GM18858 (cell line): ENCODE data around the gene JADE1.

Source experiments
- ATAC-seq: cut with Tn5 transposase; IDR thresholded peaks from one replicate; pipeline ENCODE4 v1.9.1; 2021; ENCODE audit not compliant: unreplicated experiment

Gene JADE1

DNA sequence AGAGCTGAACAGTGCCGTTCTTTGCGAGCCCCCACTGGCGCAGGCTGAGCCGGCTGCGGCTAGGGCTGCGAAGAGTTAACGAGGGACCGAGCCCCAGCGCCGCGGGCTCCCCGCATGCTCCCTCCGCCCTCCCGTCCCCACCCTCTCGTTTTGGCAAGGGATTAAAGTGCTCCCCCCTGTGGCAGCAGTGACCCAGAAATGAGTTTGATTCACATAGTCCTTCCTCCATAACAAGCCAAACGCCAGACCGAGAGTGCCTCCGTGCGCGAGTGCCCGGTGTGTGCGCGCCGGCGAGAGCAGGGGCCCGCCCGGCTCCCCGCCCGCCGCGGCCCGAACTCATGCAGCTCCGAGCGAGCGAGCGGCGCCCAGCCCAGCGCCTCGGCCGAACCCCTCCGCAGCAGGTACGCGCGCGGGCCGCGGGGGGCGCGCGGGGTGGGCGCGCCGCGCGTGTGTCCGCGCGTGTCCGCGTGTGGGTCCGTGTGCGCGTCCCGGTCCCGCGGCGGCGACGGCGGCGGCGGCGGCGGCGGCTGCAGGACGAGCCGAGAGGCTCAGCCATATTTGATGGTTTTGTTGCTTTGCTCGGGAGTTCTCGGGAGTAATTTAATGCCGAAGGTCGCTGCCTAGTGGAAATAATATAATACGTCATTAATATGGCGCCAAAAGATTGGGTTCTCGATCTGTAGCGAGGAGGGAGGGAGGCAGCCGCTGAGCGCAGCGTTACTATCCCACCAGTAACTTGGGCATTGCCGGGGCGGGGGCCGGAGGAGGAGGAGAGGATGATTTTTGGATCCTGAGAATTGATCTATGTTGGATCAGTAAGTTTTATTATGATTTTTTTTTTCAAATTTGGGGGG is at the start of gene JADE1:
Gene JADE1, plus strand, starts transcription at position 224 of the 854 bp plus-strand sequence. CDS start 22,059 bp downstream, outside the sequence.
- ATAC-seq, result peak; percentile 40

DNA sequence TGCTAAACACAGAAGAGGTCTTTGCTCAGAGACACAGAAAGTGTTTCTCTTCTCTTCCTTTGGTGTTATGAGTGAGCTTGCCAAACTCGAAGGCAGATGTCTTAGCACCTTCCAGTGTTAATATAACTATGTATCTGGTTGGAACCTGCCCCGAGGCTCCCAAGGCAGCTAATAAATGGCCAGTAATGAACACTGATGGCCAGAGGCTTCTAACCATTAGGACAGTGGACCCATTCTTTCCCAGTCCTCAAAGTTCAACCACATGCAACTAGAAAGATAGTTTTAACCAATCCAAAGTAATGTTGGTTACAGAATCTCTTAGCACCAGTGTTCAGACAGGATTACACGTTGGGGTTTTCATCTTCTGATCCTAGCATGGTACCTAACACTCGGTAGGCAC is 42.7 kb upstream of the JADE1 start:
- no peak for ATAC-seq

DNA sequence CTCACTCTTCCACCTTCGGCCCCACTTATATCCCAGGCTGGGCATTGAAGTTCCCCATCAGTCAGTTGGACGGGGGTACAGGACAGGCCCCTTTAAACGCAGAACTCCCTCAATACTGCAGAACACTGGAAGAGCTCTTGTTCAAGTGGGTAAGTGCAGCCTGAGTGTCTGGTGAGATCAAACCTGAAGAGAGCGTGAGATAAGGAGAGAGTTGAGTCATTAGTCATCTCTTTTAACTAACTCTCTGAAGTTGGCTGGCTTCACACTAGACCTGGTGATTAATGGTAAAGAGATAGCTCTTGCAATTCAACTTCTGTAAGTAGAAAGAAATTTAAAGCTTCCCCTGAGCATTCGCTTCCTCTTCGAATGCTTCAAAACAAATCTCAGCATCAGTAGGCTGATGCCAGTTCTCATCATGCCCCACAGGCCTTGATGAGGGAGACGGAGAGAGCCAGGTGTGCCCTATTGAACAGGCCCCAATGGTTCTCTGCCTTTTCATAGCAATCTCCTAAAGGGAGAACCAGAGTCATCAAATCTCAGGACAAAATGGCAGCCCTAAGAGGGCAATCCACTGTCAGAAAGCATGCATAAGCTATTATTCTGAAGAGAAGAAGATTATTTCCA is 41.0 kb upstream of the JADE1 start:
- ATAC-seq, result no peak

DNA sequence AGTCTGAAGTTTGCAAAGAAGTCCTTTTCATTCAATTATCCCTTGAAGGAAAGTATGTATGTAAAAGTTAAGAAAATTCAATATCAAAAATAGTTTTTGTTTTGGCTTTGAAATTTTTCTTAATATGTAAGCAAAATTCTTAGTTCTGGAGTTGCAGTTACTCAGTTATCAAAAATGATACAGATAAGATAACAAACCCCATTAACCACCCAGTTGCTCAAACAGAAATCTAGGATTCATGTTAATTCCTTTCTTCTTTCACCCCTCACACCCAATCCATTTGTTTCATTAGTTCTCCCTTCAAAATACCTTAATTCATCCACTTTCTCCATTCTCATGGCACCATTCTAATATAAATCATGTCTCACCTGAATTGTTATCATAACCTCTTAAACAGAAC is 40.5 kb upstream of the JADE1 start:
- ATAC-seq, result no peak

DNA sequence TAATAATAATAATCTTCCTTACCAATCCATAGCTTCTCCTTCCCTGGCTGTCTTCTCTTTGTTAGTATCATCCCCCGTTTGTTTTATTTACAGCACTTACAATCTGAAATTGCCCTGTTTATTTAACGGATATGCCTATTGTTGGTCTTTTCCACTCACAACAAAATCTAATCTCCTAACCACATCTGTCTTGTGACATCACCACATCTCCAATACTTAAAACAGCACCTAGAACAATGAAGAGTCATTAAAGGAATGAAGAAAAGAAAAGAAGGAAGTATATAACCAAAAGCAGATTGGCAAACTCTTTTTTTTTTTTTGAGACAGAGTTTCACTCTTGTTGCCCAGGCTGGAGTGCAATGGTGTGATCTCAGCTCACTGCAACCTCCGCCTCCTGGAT is 38.7 kb upstream of the JADE1 start:
- no peak for ATAC-seq

DNA sequence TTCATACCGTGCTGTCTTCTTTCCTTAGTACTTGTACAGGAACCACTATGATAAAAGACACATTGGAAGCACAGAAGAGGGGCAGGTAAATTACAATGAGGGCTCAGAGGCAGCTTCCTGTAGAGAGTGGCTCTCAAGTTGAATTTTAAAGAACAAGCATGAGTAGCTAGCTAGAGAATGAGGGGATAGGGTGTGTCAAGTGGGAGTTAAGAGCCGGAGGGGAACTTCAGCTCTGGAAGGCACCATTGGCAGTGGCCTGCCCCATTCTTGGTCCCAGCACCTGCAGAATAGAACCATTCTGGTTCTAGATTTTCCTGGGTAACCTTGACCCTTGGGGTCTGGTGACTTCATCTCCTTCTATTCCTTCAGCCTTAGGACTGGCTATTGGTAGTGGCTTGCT is 34.0 kb upstream of the JADE1 start:
- no peak for ATAC-seq

DNA sequence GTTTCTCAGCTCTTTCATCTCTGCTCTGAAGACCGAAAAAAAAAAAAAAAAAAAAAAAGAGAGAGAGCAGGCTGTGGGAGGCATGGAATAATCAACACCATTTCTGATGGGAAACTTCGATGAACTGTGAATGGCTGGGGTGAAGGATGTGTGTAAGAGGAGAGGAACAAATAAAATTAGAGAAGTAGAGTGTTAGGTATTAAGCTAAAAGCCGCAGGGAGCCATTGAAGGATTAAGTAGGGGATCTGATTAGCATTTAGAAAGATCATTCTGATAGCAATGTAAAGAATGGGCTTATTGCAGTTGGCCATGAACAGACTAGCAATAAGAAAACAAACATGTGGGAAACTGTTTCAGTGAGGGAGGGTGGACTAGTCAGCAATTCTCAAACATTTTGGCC is 33.6 kb upstream of the JADE1 start:
- no peak for ATAC-seq

DNA sequence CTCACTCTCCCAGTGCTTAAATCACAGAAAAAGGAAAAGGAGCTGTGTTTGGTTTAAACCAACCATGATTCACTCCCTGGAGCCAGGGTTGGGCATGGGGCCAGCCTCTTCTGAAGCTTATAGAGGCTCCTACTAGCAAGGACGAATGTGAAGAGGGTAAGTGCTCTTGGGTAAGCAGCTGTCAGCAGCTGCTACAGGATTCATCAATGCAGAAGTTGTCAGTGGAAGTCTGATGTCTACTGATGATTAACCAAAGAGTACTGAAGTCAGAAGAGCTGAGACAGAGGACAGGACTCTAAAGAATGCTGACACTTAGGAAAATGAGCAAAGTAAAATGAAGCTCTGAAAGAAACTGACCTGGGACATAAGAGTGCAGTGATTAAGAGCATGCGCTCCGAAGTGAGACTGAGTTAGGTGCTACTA is 32.7 kb upstream of the JADE1 start:
- ATAC-seq, result no peak

DNA sequence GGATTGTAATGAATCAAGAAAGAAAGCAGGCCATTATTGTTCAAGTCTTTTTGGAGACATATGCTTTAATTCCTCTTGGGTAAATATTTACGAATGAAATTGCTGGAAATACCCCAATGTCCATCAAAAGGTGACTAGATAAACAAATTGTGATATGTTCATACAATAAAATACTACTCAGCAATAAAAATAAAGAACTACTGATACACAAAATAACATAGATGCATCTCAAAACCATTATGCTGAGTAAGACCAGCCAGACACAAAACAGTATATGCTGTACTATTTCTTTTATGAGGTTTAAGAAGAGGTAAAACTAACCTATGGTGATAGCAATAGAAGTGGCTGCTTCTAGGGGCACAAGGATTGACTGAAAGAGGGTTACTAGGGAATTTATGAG is 28.8 kb upstream of the JADE1 start:
- no peak for ATAC-seq

DNA sequence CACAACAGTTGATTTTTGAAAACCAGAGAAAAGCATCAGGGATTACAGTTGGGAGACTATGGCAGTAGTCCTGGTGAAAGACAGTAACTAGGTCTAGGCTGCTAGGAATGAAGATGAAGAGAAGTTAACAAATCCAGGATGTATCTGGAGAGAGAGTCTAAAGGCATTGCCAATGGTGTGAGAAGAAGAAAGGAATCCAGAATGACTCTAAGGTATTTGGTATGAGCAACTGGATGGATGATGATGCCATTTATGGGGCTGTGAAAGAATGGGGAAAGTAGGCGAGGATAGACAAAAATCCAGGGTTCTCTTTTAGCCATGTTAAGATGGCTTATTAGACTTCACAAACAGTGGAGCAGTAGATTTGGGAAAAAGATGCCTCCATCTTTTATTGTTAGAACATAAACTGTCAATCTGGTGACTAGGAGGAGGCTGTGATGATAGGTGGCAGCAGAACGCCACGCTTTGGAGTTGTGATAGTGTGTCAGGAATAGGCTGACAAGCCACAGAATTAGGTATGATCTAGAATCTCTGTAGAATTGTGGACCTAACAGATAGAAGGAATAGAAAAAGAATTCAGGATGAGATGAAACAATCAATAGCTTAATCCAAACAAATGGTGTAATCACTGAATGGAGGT is 27.3 kb upstream of the JADE1 start:
- ATAC-seq, result no peak

DNA sequence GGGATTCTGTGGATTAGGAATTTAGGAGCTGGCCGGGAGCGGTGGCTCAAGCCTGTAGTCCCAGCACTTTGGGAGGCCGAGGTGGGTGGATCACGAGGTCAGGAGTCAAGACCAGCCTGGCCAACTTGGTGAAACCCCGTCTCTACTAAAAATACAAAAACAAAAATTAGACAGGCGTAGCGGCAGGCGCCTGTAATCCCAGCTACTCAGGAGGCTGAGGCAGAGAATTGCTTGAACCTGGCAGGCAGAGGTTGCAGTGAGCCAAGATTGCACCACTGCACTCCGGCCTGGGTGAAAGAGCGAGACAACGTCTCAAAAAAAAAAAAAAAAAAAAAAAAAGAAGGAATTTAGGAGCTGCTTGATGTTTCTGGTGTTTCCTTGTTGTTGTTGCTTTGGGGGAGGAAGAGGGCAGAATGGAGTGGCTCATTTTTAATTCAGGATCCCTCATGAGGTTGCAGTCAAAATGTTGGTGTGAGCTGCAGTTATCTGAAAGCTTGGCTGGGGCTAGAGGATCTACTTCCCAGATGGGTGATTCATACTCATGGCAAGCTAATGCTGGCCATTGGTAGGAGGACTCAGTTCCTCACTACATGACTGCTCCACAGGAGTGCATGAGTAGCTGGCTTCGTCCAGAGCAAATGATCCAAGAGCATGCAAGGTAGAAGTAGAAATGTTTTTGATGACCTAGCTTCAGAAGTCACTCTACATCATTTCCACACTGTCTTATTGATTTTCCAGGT is 26.5 kb upstream of the JADE1 start:
- no peak for ATAC-seq

DNA sequence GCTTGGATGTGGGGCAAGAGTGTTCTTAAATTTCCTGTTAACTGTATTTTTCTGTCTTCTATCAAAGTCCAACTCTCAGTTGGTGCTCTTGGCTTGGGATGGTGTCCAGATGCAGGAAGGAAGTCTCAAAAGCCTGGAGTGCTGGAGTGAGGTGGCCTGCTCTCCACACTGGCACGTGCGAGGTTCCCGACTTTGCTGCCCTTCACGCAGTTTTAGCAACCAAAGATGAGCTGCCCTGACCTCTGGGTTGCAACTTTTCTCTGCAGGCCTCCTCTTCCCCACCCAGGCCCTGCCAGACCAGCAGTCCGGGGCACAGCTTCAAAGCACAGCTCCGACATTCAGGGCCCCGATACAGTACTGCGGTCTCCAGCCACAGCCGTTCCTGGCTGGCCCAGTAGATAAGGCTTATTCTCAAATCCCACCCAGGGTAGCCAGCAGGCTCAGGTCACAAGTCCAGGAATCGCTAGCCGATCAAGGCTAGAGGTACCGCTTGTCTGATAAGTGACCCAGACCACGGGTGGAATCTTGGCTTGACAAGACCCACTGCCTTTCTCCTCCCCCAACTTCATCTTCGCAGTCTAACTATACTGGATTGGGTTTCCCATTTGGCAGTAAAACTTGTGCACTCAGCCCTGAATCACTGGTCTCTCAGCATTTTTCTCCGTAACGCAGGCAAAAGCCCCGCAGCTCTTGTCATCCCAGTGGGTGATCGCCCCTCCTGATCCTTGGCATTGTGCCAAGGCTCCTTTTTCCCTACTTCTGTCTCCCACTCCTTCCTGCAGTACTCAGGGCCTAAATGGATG is 21.8 kb upstream of the JADE1 start:
- no peak for ATAC-seq

DNA sequence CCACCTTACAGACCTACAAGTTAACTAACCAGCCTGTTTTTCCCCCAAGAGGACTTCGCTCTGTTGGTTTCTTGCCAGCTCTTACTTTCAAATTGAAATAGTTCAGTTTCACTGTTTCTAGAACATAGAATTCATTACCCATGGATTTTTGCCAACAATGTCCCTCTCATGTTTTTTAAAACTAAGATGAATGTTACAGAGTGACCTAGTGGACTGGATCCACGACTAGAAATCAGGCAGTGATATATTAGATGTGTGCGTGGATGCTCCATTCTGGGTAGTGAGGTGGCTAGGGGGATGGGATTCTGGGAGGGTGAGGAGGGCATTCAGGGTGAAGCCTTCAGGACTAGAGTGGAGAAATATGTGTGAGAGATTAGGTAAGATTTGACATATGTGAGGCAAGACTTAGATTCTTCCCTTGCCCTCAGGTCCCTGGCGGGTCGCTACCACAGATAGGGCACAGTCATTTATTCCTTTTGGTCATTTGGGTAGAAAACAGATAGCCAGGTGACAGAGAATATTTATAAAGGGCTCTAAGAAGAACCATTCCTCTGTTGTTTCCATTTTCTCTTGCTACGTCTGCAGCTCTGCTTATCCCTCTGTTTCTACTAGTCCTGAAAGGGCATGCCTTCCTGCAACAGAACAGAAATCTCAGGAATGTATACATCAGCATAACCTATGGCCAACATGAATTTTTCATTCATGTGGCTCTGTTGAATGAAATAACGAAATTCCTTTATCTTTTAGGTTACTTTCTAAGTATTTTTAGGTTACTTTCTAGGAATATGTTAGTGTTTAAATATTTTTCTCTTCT is 15.4 kb upstream of the JADE1 start:
- peak; percentile 61 for ATAC-seq

DNA sequence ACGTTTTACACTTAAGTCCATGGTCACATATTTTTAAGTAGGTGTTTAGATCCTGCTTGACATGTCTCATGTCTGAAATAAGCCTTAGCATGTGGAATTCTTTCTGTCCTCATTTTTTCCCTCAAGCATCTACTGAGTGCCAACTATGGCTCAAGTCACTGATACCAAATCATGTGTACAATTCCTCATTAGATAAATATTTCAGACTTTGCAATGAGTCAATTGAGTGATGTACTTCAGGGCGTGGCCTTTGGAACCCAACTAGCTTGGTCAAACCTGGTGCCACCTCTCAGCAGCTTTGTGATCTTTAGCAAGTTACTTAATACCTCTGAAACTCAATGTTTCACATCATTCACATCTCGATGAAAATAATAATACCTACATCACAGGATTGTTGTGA is 12.6 kb upstream of the JADE1 start:
- no peak for ATAC-seq

DNA sequence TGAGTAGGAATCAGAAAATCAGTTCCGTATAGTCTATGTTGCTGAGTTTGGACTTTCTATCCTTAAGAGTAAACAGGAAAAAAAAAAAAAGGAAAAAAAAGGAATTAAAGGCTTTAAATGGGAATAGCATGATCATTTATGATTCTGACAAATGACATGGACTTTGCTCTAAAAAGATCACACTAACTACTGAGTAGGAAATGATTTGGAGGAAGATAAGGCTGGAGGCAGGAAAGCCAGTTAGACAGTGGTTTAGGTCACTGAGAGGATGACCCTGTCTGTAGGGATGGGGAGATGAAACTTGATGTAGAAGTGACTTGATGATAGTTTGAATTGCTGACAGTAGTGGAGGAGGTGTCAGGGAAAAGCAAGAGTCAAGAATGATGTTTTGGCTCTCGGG is 9.2 kb upstream of the JADE1 start:
- no peak for ATAC-seq

DNA sequence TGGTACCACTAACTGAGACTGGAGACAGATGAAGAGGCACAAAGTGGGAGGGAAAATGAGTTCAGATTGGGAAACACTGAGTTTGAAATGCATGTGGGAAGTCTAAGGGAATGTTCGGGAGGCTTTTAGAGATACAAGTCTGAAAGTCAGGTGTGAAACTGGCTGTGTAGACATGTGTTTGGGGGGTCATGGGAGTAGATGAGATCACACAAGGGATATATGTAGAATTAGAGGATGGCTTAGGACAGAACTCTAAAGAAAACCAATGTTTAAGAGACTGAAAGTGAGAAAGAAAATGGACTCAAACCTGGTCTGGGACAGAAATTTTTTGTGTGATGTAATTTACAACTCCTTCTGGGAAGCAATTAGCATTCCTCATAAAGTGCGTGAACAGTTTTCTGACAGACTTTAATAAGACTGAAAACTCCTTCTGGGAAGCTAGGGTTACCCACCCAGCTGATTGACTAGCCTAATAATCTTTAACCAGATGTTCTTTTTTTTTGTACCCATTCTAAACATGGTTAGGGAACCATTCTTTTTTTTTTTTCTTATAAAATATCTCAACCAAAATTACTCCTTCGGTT is 8.7 kb upstream of the JADE1 start:
- no peak for ATAC-seq

DNA sequence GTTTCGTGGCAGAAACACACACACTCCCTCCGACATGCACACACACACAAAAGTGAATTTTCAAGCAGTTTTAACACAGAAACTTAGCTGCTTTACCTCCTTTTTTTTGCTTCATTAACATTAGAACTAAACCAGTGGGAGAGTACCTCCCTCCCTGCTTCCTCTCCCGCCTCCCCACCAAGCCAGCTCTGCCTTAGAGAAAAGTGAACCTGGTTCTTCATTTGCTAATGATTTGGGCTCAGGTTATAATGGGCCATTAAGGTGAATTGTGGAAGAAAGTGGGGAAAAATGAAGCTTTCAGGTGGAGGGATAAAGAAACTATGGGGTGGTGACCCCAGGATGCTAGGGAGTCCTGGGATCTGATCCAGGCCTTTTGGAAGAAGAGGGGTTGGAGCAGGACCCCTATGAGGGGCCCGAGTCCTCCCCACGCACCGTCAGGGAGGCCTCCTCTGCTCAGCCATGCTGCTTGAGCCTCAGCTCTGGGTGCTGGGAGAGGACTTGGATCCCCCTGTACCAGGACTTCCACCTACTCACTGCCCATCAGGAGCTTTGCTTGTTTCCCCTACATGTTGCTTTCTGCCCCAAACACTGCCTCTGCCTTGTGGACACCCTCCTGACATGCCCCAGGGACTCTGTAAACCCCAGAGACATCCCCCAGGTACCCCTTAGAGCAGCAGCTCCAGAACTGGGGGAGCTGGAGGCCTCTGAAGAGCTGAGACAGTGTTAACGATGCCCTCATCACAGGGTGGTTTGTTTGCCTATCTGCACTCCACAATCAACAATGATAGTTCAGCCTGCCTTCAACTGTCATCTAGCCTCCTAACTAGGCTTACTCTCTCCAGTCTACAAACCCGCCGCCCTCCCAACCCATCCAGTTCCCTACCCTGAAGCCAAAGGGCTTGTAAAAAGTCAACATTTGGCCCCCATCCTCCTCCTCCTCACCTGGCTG is 6.5 kb upstream of the JADE1 start:
- ATAC-seq, result no peak

DNA sequence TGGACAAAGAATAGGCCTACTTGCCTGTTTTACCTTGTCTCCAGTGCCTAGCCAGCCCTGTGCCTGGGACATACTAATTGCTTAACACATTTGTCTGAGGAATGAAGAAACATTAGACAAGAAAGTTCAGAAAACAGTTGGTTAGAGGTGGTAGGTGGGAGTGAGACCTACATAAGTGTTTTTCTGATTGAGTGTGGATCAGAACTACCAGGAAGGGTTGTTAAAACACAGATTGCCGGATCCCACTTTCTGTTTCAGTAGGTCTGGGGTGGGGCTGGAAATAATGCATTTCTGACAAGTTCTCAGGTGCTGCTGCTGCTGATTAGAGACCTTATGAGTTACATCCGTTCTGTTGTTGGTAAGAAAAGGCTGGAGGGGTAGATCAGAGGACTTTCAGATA is 5.7 kb upstream of the JADE1 start:
- no peak for ATAC-seq
